Neuronal stem cell (in vitro differentiated cells): ENCODE results near the gene LIPE.

Experiments
- DNase-seq: peaks from one replicate; pipeline ENCODE4 v3.0.0-alpha.2; 2013; ENCODE audit warnings: low spot score
- H2AFZ ChIP-seq: one replicate; pipeline ENCODE4 v1.6.1; 2013; ENCODE audit warnings: mild to moderate bottlenecking, low read length, inconsistent platforms
- H2AK5ac ChIP-seq: 2 replicates; pipeline ENCODE4 v1.6.1; 2013; ENCODE audit warnings: low read depth, mild to moderate bottlenecking, inconsistent platforms, low read length, moderate library complexity, mixed read lengths
- H2BK120ac ChIP-seq: 2 replicates; pipeline ENCODE4 v1.6.1; 2013; ENCODE audit warnings: low read depth, mild to moderate bottlenecking, inconsistent platforms, low read length, moderate library complexity, mixed read lengths
- H2BK12ac ChIP-seq: one replicate; pipeline ENCODE4 v1.6.1; 2013; ENCODE audit warnings: low read length, inconsistent platforms
- H2BK15ac ChIP-seq: 2 replicates; pipeline ENCODE4 v1.6.1; 2013; ENCODE audit warnings: mild to moderate bottlenecking, low read length, inconsistent platforms, mixed read lengths
- H2BK5ac ChIP-seq: one replicate; pipeline ENCODE4 v1.6.1; 2013; ENCODE audit warnings: inconsistent platforms, mild to moderate bottlenecking, low read length, moderate library complexity
- H3K14ac ChIP-seq: one replicate; pipeline ENCODE4 v1.6.1; 2013; ENCODE audit warnings: low read length, inconsistent platforms
- H3K18ac ChIP-seq: 2 replicates; pipeline ENCODE4 v1.6.1; 2013; ENCODE audit warnings: low read length, inconsistent platforms
- H3K23ac ChIP-seq: 2 replicates; pipeline ENCODE4 v1.6.1; 2013; ENCODE audit warnings: low read depth, mild to moderate bottlenecking, mixed read lengths, low read length, inconsistent platforms; ENCODE audit not compliant: poor library complexity
- H3K27ac ChIP-seq: replicated peaks from 3 replicates; pipeline ENCODE4 v1.5.1; 2013; ENCODE audit warnings: low read length, inconsistent platforms
- H3K27me3 ChIP-seq, 3 experiments: 2 replicates each; pipeline ENCODE4 v1.6.1; 2013; ENCODE audit warnings: low read length in 3 of 3, mild to moderate bottlenecking in 2 of 3, inconsistent platforms in 1 of 3, low read depth in 1 of 3, mixed read lengths in 1 of 3, moderate library complexity in 1 of 3; ENCODE audit not compliant: control insufficient read depth in 3 of 3, insufficient read depth in 3 of 3
- H3K36me3 ChIP-seq, 2 donors: replicated peaks in 1 of 2; 2 replicates each; pipeline ENCODE4 v1.6.1; 2013; ENCODE audit warnings: low read length in 2 of 2; ENCODE audit not compliant: control insufficient read depth in 2 of 2, insufficient read depth in 2 of 2
- H3K4ac ChIP-seq: 2 replicates; pipeline ENCODE4 v1.6.1; 2013; ENCODE audit warnings: inconsistent platforms, mild to moderate bottlenecking, low read length, moderate library complexity
- H3K4me1 ChIP-seq, 2 donors: 1 replicate in 1 of 2; 2 replicates in 1 of 2; pipeline ENCODE4 v1.6.1; 2013; ENCODE audit warnings: low read length in 2 of 2, low read depth in 1 of 2; ENCODE audit not compliant: control insufficient read depth in 2 of 2, insufficient read depth in 1 of 2
- H3K4me2 ChIP-seq: one replicate; pipeline ENCODE4 v1.6.1; 2013; ENCODE audit warnings: mild to moderate bottlenecking, low read length, inconsistent platforms; ENCODE audit not compliant: insufficient read depth, poor library complexity, severe bottlenecking
- H3K4me3 ChIP-seq, 2 donors: 2 replicates each; pipeline ENCODE4 v1.5.1; 2013; ENCODE audit warnings: low read length in 2 of 2, mild to moderate bottlenecking in 2 of 2, inconsistent platforms in 1 of 2, moderate library complexity in 1 of 2
- H3K79me1 ChIP-seq: one replicate; pipeline ENCODE4 v1.6.1; 2013; ENCODE audit warnings: low read depth, mild to moderate bottlenecking, inconsistent platforms, low read length, moderate library complexity
- H3K9ac ChIP-seq: one replicate; pipeline ENCODE4 v1.6.1; 2013; ENCODE audit warnings: mild to moderate bottlenecking, low read depth, low read length, inconsistent platforms; ENCODE audit not compliant: poor library complexity
- H3K9me3 ChIP-seq, 2 donors: replicated peaks in 1 of 2; 2 replicates each; pipeline versions ENCODE3 to v1.6.1; 2013; ENCODE audit warnings: low read length in 2 of 2, mild to moderate bottlenecking in 2 of 2, inconsistent platforms in 1 of 2, low read depth in 1 of 2, mixed read lengths in 1 of 2, moderate library complexity in 1 of 2; ENCODE audit not compliant: control insufficient read depth in 2 of 2, insufficient read depth in 1 of 2
- H4K8ac ChIP-seq: one replicate; pipeline ENCODE4 v1.6.1; 2013; ENCODE audit warnings: low read depth, mild to moderate bottlenecking, inconsistent platforms, low read length, moderate library complexity
- H4K91ac ChIP-seq: one replicate; pipeline ENCODE4 v1.6.1; 2013; ENCODE audit warnings: low read length, low read depth, mild to moderate bottlenecking, inconsistent platforms; ENCODE audit not compliant: poor library complexity
- WGBS, 2 donors: extraction: QIAGEN DNeasy Blood & Tissue Kit; methylation state at CpG; one replicate each; pipeline ENCODE4 v1.1.7; 2013; ENCODE audit warnings: missing lambda C conversion rate in 2 of 2, mixed read lengths in 1 of 2; ENCODE audit not compliant: insufficient read length in 2 of 2, insufficient replicate concordance in 1 of 2; ENCODE audit errors: extremely low coverage in 2 of 2; 5-methylcytosine and 5-hydroxymethylcytosine counted together

LIPE gene

GRCh38 chr19:42433503-42434260, 6.5 kb upstream of the LIPE start:
- Histone ChIP-seq H3K18ac (no peak overlapping the region), H3K23ac (no peak overlapping the region), H3K36me3 (no peaks in the 10 kb centered on the region), H2AFZ (peak overlapping the region; percentile 74), H2BK5ac (no peak overlapping the region), H3K9me3 (no peaks in the 10 kb centered on the region), H4K91ac (no peak overlapping the region), H3K9ac (no peak overlapping the region), H2BK12ac (no peak overlapping the region), H3K4ac (no peak overlapping the region), H3K79me1 (no peaks in the 10 kb centered on the region), H2BK15ac (no peak overlapping the region), H3K27ac (no peak overlapping the region), H2AK5ac (no peak overlapping the region), H3K14ac (no peak overlapping the region), H3K4me1 (peaks cover 3 to 6% of the 10 kb centered on the region in 2 donors), H2BK120ac (no peak overlapping the region), H3K4me3 (peak overlapping the region in 1 of 2 donors; percentile 24), H3K4me2 (no peak overlapping the region), H3K27me3 (no peaks in the 10 kb centered on the region), H4K8ac (no peak overlapping the region)
- DNase-seq: peak; percentile 78
- WGBS, 2 donors: no CpG with 5 or more reads among the region's 9 CpGs

- Histone ChIP-seq H3K4me2 (no peak overlapping the region), H3K79me1 (no peaks in the 10 kb centered on the region), H2BK120ac (no peak overlapping the region), H3K14ac (no peak overlapping the region), H3K4me1 (peaks cover 6 to 7% of the 10 kb centered on the region in 2 donors), H3K36me3 (no peaks in the 10 kb centered on the region), H3K4me3 (no peak overlapping the region), H3K18ac (no peak overlapping the region), H3K9me3 (no peaks in the 10 kb centered on the region), H4K91ac (no peak overlapping the region), H4K8ac (no peak overlapping the region), H3K9ac (no peak overlapping the region), H3K4ac (no peak overlapping the region), H2BK5ac (no peak overlapping the region), H3K27me3 (no peaks in the 10 kb centered on the region), H3K23ac (no peak overlapping the region), H2BK15ac (no peak overlapping the region), H2BK12ac (no peak overlapping the region), H2AFZ (no peak overlapping the region), H3K27ac (no peak overlapping the region), H2AK5ac (no peak overlapping the region)
- DNase-seq: no peak
- WGBS, 2 donors: no CpG with 5 or more reads among the region's 1 CpG
Measured at GRCh38 chr19:42431486-42431885, 4.3 kb upstream of the LIPE start.

- Histone ChIP-seq H2BK5ac (no peak overlapping the region), H3K36me3 (no peaks in the 10 kb centered on the region), H2AFZ (no peak overlapping the region), H2BK15ac (no peak overlapping the region), H3K79me1 (no peaks in the 10 kb centered on the region), H2BK120ac (no peak overlapping the region), H3K27ac (no peak overlapping the region), H3K4me2 (no peak overlapping the region), H3K4ac (no peak overlapping the region), H3K23ac (no peak overlapping the region), H3K9ac (no peak overlapping the region), H3K9me3 (peaks cover 0 to 6% of the 10 kb centered on the region in 2 donors), H3K18ac (no peak overlapping the region), H3K4me1 (peaks cover 6 to 10% of the 10 kb centered on the region in 2 donors), H3K14ac (no peak overlapping the region), H2BK12ac (no peak overlapping the region), H3K27me3 (peaks cover 0 to 10% (median 0%) of the 10 kb centered on the region in 3 experiments), H2AK5ac (no peak overlapping the region), H3K4me3 (no peak overlapping the region), H4K8ac (no peak overlapping the region), H4K91ac (no peak overlapping the region)
- DNase-seq: no peak
- WGBS, 2 donors: no CpG with 5 or more reads among the region's 3 CpGs
Measured at GRCh38 chr19:42428676-42429075, 1.5 kb upstream of the LIPE start.

GRCh38 chr19:42426643-42427042, 545 bp downstream of the LIPE start:
- no peak overlapping the region for H4K8ac ChIP-seq
- no peak overlapping the region for H3K4me2 ChIP-seq
- H3K79me1 ChIP-seq: no peaks in the 10 kb centered on the region
- no peak overlapping the region for H2BK5ac ChIP-seq
- no peak for DNase-seq
- WGBS, 2 donors: no CpG with 5 or more reads among the region's 3 CpGs
- H2BK120ac ChIP-seq: no peak overlapping the region
- H3K23ac ChIP-seq: no peak overlapping the region
- no peak overlapping the region for H3K14ac ChIP-seq
- H3K36me3 ChIP-seq: no peaks in the 10 kb centered on the region
- H3K4me1 ChIP-seq: peaks cover 10 to 17% of the 10 kb centered on the region in 2 donors
- H2BK15ac ChIP-seq: no peak overlapping the region
- no peak overlapping the region for H3K9ac ChIP-seq
- no peak overlapping the region for H4K91ac ChIP-seq
- no peak overlapping the region for H2AFZ ChIP-seq
- peaks cover 0 to 13% (median 0%) of the 10 kb centered on the region in 3 experiments for H3K27me3 ChIP-seq
- peaks cover 0 to 6% of the 10 kb centered on the region in 2 donors for H3K9me3 ChIP-seq
- no peak overlapping the region for H2AK5ac ChIP-seq
- no peak overlapping the region for H3K4ac ChIP-seq
- H3K4me3 ChIP-seq: no peak overlapping the region
- no peak overlapping the region for H3K27ac ChIP-seq
- no peak overlapping the region for H2BK12ac ChIP-seq
- no peak overlapping the region for H3K18ac ChIP-seq
